HepG2 (cell line): Measurements from ENCODE around the gene GPATCH3. TPM values are rescaled to one million over a fixed set of nuclear protein-coding genes. Genes with fewer than 3 reads are reported as not detected.

Experiments
- ATF2 ChIP-seq: sonication (generic); formaldehyde crosslinking; IDR thresholded peaks from 2 replicates; pipeline ENCODE4 v1.4.0; 2020; ENCODE audit warnings: missing genetic modification reagents
- CBFB ChIP-seq: sonication (generic); formaldehyde crosslinking; IDR thresholded peaks from 2 replicates; pipeline ENCODE4 v1.4.0; 2020; ENCODE audit warnings: missing genetic modification reagents
- HINFP ChIP-seq: sonication (generic); formaldehyde crosslinking; IDR thresholded peaks from 2 replicates; pipeline ENCODE4 v1.4.0; 2020; ENCODE audit warnings: low read depth, mild to moderate bottlenecking, missing genetic modification reagents
- KMT2A ChIP-seq: sonication (generic); formaldehyde crosslinking; IDR thresholded peaks from 2 replicates; pipeline ENCODE4 v1.4.0; 2020; ENCODE audit warnings: missing genetic modification reagents
- RERE ChIP-seq: IDR thresholded peaks from 2 replicates; pipeline ENCODE4 v1.6.1; 2016; ENCODE audit warnings: low read depth, missing genetic modification reagents, missing compliant biosample characterization
- ZC3H13 ChIP-seq: sonication (generic); formaldehyde crosslinking; IDR thresholded peaks from 2 replicates; pipeline ENCODE4 v1.8.1; 2023; ENCODE audit warnings: mild to moderate bottlenecking, missing genetic modification reagents, moderate library complexity
- ZNF30 ChIP-seq: sonication (generic); formaldehyde crosslinking; IDR thresholded peaks from 2 replicates; pipeline ENCODE4 v1.5.0; 2020; ENCODE audit warnings: mild to moderate bottlenecking, missing genetic modification reagents
- ZNF407 ChIP-seq: sonication (generic); formaldehyde crosslinking; IDR thresholded peaks from one replicate; pipeline ENCODE4 v1.5.1; 2020; ENCODE audit warnings: mild to moderate bottlenecking, missing genetic modification reagents; ENCODE audit errors: not compliant biosample characterization
- ZNF501 ChIP-seq: sonication (generic); formaldehyde crosslinking; IDR thresholded peaks from 2 replicates; pipeline ENCODE4 v1.5.1; 2020; ENCODE audit warnings: mild to moderate bottlenecking, moderate library complexity, missing genetic modification reagents
- ZNF567 ChIP-seq: sonication (generic); formaldehyde crosslinking; IDR thresholded peaks from 2 replicates; pipeline ENCODE4 v1.8.1; 2023; ENCODE audit warnings: mild to moderate bottlenecking, missing genetic modification reagents, borderline replicate concordance
- polyA plus RNA-seq, 8 experiments: library from polyadenylated mRNA; depleted of rRNA in 3 of 8; stranded (reverse) in 7 of 8; unstranded in 1 of 8; fragments of >200 nt; fragmentation: Illumina TruSeq in 4 of 8; extraction: Trizol in 4 of 8; gene quantifications; 2 replicates each; pipeline versions ENCODE4 v1.2.1 to v1.2.3, GENCODE V29; 2011 to 2016; ENCODE audit warnings: low read depth in 4 of 8, missing spikeins in 1 of 8, mixed read lengths in 1 of 8; ENCODE audit not compliant: insufficient read depth in 1 of 8
- total RNA-seq, 5 experiments: library from RNA; depleted of rRNA; stranded (reverse); fragments of >200 nt; fragmentation: Illumina TruSeq; extraction: Trizol; gene quantifications; 2 replicates each; pipeline ENCODE4 v1.2.3, GENCODE V29; 2016; ENCODE audit warnings: low read depth in 1 of 5
- TF ChIP-seq, protein P1 (sequence below): sonication (generic); formaldehyde crosslinking; IDR thresholded peaks from 2 replicates; pipeline ENCODE4 v1.8.0; 2022; ENCODE audit warnings: mild to moderate bottlenecking, missing genetic modification reagents

Gene GPATCH3
- total and polyA plus RNA-seq, 2 of the 13 experiments (the other 11 are each of a cell fraction or from before 2014, with no cell fraction given), result 8.3 to 11.0 TPM

GRCh38 chr1:26945728-26946127, 45.5 kb upstream of the GPATCH3 start (continued):
- TF ChIP-seq HINFP (CRISPR knock-in tag) (no peak; the same call in 1 of the 2 replicates), KMT2A (CRISPR knock-in tag) (no peak), ZNF567 (CRISPR knock-in tag) (no peak), ZNF30 (CRISPR knock-in tag) (no peak), ZC3H13 (0 out of 2 replicates have a peak, but pooled peaks have one; percentile 17), ZNF407 (CRISPR knock-in tag) (no peak), ATF2 (CRISPR knock-in tag) (no peak), CBFB (CRISPR knock-in tag) (no peak), ZNF501 (CRISPR knock-in tag) (0 out of 2 replicates have a peak, but pooled peaks have one; percentile 38), RERE (CRISPR knock-in tag) (no peak)
- TF ChIP-seq, protein P1, sequence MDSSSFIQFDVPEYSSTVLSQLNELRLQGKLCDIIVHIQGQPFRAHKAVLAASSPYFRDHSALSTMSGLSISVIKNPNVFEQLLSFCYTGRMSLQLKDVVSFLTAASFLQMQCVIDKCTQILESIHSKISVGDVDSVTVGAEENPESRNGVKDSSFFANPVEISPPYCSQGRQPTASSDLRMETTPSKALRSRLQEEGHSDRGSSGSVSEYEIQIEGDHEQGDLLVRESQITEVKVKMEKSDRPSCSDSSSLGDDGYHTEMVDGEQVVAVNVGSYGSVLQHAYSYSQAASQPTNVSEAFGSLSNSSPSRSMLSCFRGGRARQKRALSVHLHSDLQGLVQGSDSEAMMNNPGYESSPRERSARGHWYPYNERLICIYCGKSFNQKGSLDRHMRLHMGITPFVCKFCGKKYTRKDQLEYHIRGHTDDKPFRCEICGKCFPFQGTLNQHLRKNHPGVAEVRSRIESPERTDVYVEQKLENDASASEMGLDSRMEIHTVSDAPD (CRISPR knock-in tag), result no peak
